Activated CD4-positive, alpha-beta T cell treated with anti-CD3 and anti-CD28 coated beads for 24 hours (primary cell): ENCODE measurements around the gene EMILIN2.

Source experiments
- DNase-seq, 2 donors: peaks; one replicate each; pipeline ENCODE4 v3.0.0-alpha.2; 2020; ENCODE audit warnings: low read depth in 2 of 2

The EMILIN2 gene

DNA sequence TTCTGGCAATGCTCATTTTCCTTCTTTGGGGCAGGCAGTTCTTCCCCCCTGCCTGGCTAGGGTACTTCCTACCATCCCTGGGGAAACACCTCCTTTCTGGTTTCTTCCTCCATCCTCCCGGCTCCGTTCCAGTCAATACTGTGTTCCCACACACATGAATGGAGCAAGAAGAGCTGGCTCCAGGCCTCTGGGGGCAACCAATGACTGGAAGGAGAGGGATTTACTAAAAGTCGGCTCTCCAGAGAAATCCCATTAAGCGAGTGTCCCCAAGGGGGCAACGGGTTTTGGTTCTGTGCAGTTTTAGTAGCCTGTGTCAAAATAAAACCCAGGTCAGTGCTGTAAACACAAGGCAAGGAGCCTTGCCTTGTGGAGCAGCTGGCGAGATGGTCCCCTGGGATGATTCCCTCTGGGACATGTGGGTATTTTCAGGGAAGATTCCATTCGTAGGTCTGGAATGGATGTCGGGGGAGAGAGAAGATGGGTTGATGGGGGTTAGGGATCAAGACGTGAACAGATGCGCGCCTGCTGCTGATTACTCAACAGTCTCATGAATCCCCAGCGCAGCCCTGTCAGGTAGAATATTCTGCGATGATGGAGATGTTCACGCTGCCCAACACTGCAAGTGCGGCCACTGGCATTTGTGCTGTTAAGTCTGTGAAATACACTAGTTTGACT is 32.0 kb downstream of the EMILIN2 start:
- DNase-seq: no peak

DNA sequence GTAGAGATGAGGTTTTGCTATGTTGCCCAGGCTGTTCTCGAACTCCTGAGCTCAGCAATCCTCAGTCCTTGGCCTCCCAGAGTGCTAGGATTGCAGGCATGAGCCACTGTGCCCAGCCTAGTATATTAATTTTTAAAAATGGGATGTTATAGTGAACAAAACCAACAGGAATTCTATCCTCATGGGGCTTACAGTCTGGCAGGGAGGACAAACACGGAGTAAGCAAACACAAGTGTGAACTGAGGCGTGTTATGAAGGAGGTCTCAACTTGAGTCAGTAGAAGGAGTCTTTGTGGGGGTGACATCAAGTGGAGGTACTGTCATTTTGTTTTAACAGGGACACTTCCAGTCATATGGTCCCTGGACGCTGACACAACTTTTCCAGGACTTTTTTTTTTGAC is 33.1 kb downstream of the EMILIN2 start:
- DNase-seq: no peak

DNA sequence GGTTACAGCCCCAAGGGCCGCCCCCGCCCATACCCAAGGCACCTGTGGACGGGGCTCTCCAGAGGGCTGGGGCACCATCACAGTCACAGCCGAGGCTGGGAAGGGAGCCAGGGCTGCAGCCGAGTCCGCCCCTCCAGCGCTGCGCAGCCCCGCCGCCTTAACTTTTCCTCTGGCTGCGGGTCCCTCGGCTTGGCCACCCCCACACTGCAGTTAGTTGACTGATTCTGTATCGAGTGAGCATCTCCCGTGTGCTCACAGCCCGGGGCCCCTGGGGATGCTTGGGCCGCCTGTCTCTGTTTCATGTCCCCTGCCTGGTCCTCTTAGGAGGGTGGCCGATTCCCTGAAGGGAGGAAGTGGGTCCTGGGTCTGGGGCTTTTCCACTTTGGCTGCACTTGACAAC is 33.7 kb downstream of the EMILIN2 start:
- DNase-seq: no peak

DNA sequence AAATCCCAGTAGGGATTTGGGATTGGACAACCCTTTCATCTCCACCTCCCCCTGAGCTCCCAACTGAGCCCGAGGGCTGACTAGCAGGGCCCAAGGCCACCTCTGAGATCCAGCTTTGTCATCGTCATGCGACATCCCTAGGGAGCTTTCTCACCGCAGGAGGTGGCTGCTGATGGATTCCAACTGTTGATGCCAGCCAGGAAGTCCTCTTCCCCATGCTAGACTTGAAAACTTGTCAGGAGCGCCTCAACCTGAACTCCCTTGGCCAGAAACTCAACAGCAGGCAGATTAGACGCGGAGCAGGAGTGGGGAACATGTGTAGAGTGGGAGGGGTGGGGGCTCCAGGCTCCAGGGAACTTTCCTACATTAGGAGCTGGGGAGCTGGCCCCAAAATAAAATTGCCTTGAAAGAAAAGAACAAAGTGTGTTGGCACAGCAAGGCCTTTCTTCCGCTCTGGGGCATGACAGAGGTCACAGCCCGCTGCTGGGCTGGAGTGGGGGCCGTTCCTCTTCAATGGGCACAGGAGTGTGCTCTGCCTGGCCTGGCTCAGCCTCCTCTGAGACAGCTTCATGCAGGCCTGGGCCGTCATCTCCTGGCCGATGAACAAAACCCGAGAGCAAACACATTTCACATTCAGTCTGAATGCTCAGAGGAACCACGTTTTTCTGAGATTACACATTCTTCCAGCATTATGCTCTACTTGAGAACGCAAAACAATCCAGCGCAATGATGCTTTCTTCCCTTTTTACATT is 34.5 kb downstream of the EMILIN2 start:
- DNase-seq: no peak

DNA sequence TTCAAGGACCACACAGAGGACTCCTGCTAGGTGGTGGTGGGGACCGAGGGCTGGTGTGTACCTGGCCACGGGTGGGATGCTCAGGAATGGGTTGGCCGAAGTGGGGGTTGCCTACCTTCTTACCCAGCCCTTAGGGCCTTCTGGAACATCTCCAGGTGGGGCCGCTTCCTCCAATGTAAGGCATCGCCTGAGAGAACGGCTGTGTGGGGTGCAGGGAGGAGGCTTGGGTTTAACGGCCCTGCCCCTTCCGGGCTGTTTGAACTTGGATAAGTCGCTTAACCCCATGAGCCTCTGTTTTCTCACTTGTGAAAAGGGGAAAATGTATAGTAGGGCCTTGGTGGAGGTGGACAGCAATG is 35.0 kb downstream of the EMILIN2 start:
- no peak for DNase-seq

DNA sequence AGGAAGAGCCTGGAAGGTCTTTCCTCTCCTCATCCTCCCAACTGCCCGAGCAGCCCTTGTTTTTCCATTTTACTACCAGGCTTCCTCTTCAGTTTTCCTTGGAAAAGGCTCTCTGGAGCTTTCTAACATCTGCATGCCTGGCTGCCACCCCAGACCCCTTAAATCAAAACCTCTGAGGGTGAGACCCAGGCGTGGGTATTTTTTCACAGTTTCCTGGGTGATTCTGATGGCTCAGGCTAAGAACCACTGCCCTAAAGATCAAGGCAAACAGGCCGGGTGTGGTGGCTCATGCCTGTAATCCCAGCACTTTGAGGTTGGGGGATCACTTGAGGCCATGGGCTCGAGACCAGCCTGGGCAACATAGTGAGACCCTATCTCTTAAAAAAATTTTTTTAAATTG is 35.4 kb downstream of the EMILIN2 start:
- DNase-seq: no peak

DNA sequence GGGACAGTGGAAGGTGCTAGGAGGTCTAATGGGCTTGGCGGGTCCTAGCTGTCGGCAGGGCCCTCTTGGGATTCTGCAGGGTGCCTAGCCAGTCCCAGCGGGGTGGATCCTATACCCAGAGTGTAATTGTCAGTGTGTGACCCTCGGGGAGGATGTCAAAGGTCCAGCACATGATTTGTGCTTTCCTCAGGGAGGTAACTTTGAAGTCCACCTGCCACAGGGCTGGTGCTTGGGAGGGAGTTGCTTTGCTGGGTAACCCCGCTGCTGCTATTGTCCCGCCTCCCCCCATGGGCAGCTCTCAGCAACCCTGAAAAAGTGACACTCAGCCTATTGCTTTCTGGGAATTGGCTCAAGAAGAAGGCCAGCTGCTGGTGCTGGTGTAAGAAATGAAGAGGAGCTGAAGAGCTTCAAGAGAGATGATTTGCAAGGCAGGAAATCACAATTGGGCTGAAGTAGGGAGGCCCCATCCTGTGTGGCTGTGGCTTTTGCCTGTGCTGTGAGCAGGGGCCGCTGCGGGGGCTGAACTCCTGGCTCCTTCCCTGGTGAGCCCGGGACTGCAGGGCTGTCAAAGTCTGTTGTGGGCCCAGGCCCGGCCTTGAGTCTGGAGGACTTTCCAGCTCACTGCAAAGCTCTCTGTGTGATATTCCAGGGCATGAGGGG is 36.4 kb downstream of the EMILIN2 start:
- peak; percentile 18 to 32 for DNase-seq

DNA sequence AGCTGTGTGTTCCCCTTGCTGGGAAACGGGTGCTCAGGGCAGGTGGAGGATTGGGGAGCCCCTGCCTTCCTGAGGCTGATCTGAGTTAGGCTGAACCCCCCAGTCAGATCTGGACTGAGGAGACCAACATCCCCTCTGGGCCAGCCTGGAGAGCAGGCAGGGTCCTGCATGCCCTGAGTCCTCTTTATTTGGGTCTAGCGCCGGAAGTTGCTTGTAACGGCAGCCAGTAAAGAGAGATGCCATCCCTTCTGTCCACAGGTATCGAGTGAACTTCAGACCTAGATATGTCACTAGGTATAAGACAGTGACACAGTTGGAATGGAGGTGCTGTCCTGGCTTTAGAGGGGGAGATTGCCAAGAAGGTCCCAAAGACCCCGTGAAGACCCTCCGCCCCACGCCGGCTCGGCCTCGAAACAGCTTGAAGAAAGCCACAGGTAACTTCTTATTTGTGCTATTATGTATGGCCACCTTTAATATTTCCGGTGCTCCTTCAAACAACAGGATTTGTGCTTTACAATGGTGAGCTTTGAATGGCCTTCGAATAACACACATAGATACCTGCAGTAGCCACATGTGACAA is 38.0 kb downstream of the EMILIN2 start:
- DNase-seq: no peak

DNA sequence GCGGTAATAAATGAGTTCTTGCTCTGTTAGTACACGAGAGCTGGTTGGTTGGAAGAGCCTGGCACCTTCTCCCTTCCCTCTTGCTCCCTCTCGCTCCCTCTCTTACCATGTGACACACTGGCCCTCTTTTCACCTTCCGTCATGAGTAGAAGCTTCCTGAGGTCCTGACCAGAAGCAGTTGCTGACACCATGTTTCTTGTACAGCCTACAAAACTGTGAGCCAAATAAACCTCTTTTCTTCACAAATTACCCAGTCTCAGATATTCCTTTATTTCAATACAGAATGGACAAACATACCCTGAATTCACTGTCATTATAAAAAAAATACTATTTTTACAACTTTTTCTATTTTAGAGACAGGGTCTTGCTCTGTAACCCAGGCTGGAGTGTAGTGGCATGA is 40.7 kb downstream of the EMILIN2 start:
- DNase-seq: no peak

DNA sequence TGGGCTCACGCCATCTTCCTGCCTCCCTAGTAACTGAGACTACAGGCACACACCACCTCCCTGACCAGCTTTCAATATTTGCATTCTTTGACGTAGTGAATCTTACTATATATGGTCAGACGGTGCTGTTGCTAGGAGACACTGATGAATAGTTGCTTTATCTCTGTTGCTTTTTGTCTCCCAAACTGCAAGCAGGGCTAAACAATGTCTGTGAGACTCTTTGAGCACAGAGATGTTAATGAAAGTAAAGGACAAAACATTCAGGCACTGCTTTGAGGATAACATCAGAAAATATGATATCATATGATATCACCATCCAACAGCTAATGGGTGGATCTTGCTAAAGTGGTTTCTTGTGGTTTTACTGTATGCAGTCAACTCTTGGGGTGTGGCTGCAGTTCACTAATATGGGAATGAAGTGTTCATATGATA is 43.0 kb downstream of the EMILIN2 start:
- DNase-seq: no peak

DNA sequence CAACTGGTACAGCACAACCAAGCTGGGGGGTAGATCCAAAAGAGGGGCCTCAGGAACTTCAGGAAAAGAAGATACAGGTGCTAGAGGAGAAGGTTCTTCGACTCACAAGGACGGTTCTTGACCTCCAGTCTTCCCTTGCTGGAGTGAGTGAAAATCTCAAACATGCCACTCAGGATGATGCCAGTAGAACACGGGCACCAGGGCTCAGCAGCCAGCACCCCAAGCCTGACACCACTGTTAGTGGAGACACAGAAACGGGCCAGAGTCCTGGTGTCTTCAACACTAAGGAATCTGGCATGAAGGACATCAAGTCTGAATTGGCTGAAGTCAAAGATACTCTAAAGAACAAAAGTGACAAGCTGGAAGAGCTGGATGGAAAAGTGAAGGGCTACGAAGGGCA is 43.8 kb downstream of the EMILIN2 start:
- DNase-seq: no peak

DNA sequence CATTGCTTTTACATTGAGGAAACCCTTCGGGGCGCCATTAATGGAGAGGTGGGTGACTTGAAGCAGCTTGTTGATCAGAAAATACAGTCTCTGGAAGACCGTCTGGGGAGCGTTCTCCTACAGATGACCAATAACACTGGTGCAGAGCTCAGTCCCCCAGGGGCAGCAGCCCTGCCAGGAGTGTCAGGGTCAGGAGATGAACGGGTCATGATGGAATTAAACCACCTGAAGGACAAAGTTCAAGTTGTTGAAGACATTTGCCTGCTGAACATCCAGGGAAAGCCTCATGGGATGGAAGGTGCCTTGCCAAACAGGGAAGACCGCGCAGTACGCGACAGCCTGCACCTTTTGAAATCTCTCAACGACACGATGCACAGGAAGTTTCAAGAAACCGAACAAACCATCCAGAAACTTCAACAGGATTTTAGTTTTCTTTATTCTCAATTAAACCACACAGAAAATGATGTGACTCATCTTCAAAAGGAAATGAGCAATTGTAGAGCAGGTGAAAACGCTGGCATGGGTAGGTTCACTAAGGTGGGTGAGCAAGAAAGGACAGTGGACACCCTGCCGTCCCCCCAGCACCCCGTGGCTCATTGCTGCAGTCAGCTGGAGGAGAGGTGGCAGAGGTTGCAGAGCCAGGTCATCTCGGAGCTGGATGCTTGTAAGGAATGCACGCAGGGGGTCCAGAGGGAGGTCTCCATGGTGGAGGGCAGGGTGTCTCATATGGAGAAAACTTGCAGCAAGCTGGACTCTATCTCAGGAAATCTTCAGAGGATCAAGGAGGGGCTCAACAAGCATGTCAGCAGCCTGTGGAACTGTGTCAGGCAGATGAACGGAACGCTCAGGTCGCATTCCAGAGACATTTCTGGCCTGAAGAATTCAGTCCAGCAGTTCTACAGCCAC is 45.0 kb downstream of the EMILIN2 start:
- DNase-seq: no peak

DNA sequence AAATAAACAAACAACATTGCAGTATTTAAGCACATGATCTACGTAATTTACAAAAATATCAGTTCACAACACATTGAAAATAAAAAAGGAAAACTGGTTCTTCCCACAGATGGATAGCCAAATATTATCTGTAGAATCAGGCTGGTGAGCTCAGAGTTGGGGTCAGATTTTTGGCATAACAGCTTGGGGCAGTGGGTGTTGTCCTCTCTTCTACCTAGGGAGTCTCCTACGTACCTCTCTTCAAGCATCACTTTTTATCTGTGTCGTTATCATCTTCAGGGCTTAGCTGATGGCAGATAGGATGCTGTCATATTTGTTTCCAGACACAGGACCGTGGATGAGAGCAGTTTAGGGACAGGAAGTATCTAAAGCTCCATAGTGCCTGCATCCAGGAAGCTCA is 46.2 kb downstream of the EMILIN2 start:
- DNase-seq: no peak

DNA sequence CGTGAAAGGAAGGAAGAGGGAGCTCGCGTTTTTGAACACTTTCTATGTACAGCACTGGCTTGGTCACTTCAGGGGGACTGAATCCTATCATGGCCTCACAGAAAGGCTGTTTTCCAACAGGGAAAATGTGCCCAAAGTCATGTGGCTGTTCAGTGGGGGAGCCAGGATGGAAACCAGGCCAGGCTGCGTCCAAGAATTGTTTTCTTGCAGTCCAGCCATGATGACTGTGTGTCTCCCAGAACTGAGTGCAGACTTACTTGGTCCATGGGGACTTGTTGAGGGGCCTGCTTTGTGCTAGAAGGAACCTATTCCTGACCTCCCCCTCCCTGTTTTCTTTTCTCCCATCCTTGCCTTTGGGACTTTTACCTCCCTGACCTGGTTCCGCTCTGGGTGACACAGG is 46.9 kb downstream of the EMILIN2 start:
- no peak for DNase-seq

DNA sequence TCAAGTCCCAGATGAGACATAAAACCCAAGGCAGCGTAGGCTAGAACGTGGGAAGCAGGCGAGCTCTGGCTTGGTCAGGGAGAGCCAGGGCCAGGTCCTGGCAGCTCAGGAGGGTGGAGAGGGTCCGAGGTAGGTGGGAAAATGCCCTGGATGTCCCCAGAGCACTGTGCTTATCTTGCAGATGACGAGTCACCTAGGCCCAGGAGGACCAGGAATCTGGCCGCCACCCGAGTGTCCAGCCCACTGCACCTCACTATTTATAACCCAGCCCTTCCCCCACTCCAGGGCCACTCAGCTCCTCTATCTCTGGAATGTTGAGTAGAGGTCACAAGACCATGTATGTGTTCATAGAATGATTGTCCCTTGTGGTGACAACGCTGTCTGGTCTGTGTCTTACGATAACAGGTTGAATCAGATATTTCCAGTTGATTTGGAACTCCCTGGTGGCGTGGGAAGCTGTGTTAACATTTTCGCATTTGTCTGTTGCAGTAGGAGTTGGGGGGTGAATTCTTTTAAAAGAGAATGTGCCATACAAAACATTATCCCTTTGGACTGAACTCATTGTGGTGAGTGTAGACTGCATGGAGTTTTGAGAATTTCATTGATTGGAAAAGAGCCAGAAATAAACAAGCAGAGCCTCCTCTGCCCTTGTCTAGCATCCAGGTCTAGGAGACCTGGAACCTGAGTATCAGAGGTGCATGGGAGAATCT is 47.5 kb downstream of the EMILIN2 start:
- DNase-seq: no peak

DNA sequence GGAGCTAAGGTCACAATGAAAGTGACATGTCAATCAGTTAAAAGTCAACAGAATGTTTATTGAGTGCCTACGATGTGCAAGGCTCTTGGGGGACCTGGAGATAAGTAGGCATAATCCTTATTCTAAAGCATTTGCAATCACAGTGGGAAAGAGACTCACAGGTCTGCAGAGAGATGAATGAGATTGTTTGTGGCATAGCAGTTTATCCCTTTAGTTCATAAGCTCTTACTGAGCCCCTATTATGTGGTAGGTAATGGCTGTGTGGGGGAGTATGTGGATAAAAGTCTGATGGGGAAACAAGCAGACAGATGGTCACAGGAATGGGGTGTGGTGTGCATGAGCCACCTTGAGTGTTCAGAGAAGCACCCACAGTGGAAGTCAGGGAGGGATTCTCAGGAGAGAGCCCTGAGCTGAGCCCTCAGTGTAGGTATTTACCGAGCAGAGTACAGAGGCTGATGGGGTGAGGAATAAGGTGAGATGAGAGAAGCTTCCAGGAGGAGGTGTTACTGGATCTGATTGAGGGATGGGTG is 48.1 kb downstream of the EMILIN2 start:
- no peak for DNase-seq

DNA sequence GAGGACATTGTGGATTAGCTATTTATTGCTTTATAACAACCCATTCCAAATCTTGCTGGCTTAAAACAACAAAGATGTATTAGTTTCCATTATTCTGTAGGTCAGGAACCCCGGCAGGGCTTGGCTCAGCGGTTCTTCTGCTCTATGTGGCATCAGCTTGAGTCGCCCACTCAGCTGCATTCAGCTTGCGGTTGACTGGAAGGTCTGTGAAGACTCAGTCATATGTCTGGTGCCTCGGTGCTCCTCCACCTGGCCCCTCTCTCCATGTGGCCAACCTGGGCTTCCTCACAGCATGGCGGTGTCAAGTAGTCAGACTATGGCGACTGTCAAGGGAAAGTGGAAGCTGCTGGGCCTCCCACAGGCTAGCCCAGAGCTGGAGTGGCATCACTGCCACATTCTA is 48.6 kb downstream of the EMILIN2 start:
- no peak for DNase-seq

DNA sequence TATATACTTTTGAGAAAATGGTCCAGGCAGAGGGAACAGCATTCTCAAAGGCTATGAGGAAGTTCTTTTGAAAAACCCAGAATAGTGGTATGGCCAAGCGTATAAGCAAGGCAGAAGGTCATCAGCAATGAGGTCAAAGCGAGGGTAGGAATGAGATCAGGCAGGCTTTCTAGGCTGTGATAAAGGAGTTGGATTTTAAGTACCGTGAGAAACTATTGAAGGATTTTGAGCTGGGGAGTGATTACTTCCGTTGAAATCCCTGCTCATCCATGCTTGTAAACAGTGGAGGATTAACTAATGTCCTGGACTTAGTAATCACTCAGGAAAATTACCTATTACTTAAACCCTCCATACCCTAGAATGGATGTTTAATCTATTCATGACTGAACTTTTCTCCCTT is 50.2 kb downstream of the EMILIN2 start:
- DNase-seq: no peak

DNA sequence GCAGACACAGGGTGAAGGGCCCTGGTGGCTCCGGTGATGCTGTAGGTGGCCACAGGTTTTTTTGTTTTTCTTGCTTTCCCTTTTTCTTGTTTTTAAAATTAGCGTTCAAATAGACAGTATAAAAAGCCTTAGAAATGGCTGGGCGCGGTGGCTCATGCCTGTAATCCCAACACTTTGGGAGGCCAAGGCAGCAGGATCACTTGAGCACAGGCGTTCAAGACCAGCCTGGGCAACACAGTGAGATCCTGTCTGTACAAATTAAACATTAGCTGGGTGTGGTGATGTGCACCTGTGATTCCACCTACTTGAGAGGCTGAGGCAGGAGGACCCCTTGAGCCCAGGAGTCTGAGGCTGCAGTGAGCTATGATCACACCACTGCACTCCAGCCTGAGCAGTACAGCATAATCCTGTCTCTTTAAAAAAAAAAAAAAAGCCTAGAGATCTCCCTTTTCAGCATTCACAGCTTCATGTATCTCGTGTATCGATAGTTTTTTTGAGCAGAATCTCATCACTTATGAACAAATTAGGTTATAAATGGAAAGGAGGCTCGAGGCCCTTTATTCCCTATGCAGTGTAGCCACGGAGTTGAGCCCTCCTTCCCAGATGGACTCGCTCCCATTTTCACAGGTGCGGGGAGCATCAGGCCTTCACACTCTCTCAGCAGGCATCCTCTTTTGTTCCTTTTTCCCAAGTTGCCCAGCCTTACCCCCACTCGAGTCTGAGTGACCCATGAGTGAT is 50.8 kb downstream of the EMILIN2 start:
- DNase-seq: no peak

DNA sequence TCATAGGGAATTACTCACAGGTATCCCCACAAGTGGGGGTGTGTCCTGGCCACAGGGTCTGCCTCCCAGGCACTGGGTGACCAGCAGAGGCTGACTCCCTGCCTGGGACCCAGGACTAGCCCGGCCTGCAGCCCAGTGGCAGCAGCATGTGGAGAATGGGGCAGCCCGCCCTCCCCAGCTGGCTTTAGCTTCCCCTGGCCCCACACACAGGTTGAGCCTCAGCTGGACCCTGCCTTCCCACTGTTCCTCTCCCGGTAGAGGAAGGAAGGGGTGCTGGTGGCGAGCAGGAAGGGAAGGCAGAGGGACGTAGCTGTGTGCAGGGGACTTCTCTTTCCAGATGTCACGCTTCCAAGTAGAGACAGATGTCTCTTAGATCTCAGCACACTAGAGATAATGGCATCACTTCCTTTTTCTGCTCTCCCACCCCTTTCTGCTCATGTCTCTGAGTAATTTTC is 51.4 kb downstream of the EMILIN2 start:
- DNase-seq: no peak
